Loucy (cell line): ENCODE results near the gene ITIH6.

Experiments
- H2AFZ ChIP-seq: fragments of 200-600 bp; sonication (generic); 2 replicates; pipeline ENCODE4 v1.6.0; 2016; ENCODE audit warnings: antibody characterized with exemption, mild to moderate bottlenecking, low read length, moderate library complexity
- H3F3A ChIP-seq: fragments of 200-600 bp; 2 replicates; pipeline ENCODE4 v1.6.0; 2016; ENCODE audit warnings: antibody characterized with exemption, low read depth, mild to moderate bottlenecking
- H3K27me3 ChIP-seq: fragments of 200-600 bp; sonication (generic); 2 replicates; pipeline ENCODE4 v1.6.1; 2014; ENCODE audit warnings: low read length, mild to moderate bottlenecking; ENCODE audit not compliant: insufficient read depth, poor library complexity, severe bottlenecking
- H3K36me3 ChIP-seq: fragments of 200-600 bp; sonication (generic); 2 replicates; pipeline ENCODE4 v1.6.1; 2016; ENCODE audit warnings: low read length; ENCODE audit not compliant: insufficient read depth
- H3K4me1 ChIP-seq: fragments of 200-600 bp; sonication (generic); 2 replicates; pipeline ENCODE4 v1.5.1; 2014; ENCODE audit warnings: low read length, mild to moderate bottlenecking; ENCODE audit not compliant: insufficient read depth, poor library complexity, severe bottlenecking
- H3K4me2 ChIP-seq: fragments of 200-600 bp; sonication (generic); 2 replicates; pipeline ENCODE4 v1.6.0; 2014; ENCODE audit warnings: antibody characterized with exemption, low read length, low read depth, mild to moderate bottlenecking; ENCODE audit not compliant: poor library complexity, severe bottlenecking
- H3K4me3 ChIP-seq: fragments of 200-600 bp; sonication (generic); 2 replicates; pipeline ENCODE4 v1.5.1; 2014; ENCODE audit warnings: low read length, mild to moderate bottlenecking, mixed read lengths; ENCODE audit not compliant: poor library complexity, severe bottlenecking
- H3K79me2 ChIP-seq: fragments of 200-600 bp; sonication (generic); 2 replicates; pipeline ENCODE4 v1.6.1; 2014; ENCODE audit warnings: low read length; ENCODE audit not compliant: insufficient read depth
- H3K9ac ChIP-seq: fragments of 200-600 bp; sonication (generic); 2 replicates; pipeline ENCODE4 v1.6.0; 2014; ENCODE audit warnings: mild to moderate bottlenecking, low read depth, low read length, moderate library complexity; ENCODE audit not compliant: poor library complexity, severe bottlenecking
- H3K9me2 ChIP-seq: fragments of 200-600 bp; sonication (generic); replicated peaks from 2 replicates; pipeline ENCODE4 v1.6.1; 2016; ENCODE audit warnings: low read depth, low read length, mixed read lengths
- H3K9me3 ChIP-seq: fragments of 200-600 bp; sonication (generic); 2 replicates; pipeline ENCODE4 v1.6.1; 2014; ENCODE audit warnings: mild to moderate bottlenecking, antibody characterized with exemption, low read length, low read depth; ENCODE audit not compliant: insufficient read depth
- H4K20me1 ChIP-seq: fragments of 200-600 bp; sonication (generic); 2 replicates; pipeline ENCODE4 v1.6.0; 2014; ENCODE audit warnings: antibody characterized with exemption, low read length, mild to moderate bottlenecking; ENCODE audit not compliant: insufficient read depth, poor library complexity, severe bottlenecking
- CTCF ChIP-seq: fragments of 200-600 bp; sonication (generic); conservative IDR thresholded peaks from 2 replicates; pipeline ENCODE4 v1.5.1; 2014; ENCODE audit warnings: mild to moderate bottlenecking, antibody characterized with exemption, low read length
- EZH2phosphoT487 ChIP-seq: fragments of 200-600 bp; IDR thresholded peaks from 2 replicates; pipeline ENCODE4 v1.6.1; 2018; ENCODE audit warnings: antibody characterized with exemption, mild to moderate bottlenecking, moderate library complexity, borderline replicate concordance

Gene ITIH6

GRCh38 chrX:54808109-54808604 lies 10.1 kb upstream of the ITIH6 start:
- Histone ChIP-seq H3K4me1 (peaks cover 10% of the 10 kb centered on the region), H3K9ac (peak overlapping the region; percentile 91), H3K27me3 (no peaks in the 10 kb centered on the region), H3K36me3 (peaks cover 22% of the 10 kb centered on the region; the same call in 1 of the 2 replicates), H2AFZ (peak overlapping the region; percentile 75), H3K4me3 (peak overlapping the region; percentile 96), H3K79me2 (peaks cover 20% of the 10 kb centered on the region), H3K9me2 (no peaks in the 10 kb centered on the region), H3K9me3 (no peaks in the 10 kb centered on the region), H3F3A (no peaks in the 10 kb centered on the region), H4K20me1 (peaks cover 17% of the 10 kb centered on the region), H3K4me2 (peak overlapping the region; percentile 97)
- TF ChIP-seq CTCF (no peak), EZH2phosphoT487 (no peak)

- Histone ChIP-seq H3K27me3 (no peaks in the 10 kb centered on the region), H3K4me3 (peak within 1 kb of the TSS; percentile 96), H3K9ac (peak within 1 kb of the TSS; percentile 91)
Observed at GRCh38 chrX:54807524-54808108, 9.6 kb upstream of the ITIH6 start, which contains the start of gene MAGED2. Gene MAGED2, plus strand, starts transcription at chrX:54807745. Its CDS starts 1,587 bp downstream, at chrX:54809332.

GRCh38 chrX:54799046-54799445 lies 991 bp upstream of the ITIH6 start:
- no peaks in the 10 kb centered on the region for H3K9me3 ChIP-seq
- no peaks in the 10 kb centered on the region for H3K79me2 ChIP-seq
- H3K4me1 ChIP-seq: no peaks in the 10 kb centered on the region
- no peaks in the 10 kb centered on the region for H3K9me2 ChIP-seq
- H3K4me2 ChIP-seq: no peak overlapping the region
- no peak for TF ChIP-seq CTCF
- TF ChIP-seq EZH2phosphoT487: no peak
- H3K36me3 ChIP-seq: no peaks in the 10 kb centered on the region
- H3K9ac ChIP-seq: no peak overlapping the region
- H3K4me3 ChIP-seq: no peak overlapping the region
- H3F3A ChIP-seq: no peaks in the 10 kb centered on the region
- no peak overlapping the region for H2AFZ ChIP-seq
- no peaks in the 10 kb centered on the region for H4K20me1 ChIP-seq
- H3K27me3 ChIP-seq: no peaks in the 10 kb centered on the region

More at GRCh38 chrX:54807524-54808108, 9.6 kb upstream of the ITIH6 start, which contains the start of gene MAGED2:
- Histone ChIP-seq H3K36me3 (peaks cover 18% of the 10 kb centered on the region; the same call in 1 of the 2 replicates), H3K4me1 (peaks cover 10% of the 10 kb centered on the region), H3F3A (no peaks in the 10 kb centered on the region), H2AFZ (peak within 1 kb of the TSS; percentile 75), H3K79me2 (peaks cover 20% of the 10 kb centered on the region), H4K20me1 (peaks cover 17% of the 10 kb centered on the region), H3K9me3 (no peaks in the 10 kb centered on the region), H3K4me2 (peak within 1 kb of the TSS; percentile 97), H3K9me2 (no peaks in the 10 kb centered on the region)
- TF ChIP-seq EZH2phosphoT487 (no peak), CTCF (no peak)
